ENCODE measurements around the gene OSBPL10.

- TF ChIP-seq POLR2A (IDR thresholded peaks at IDR 0.05), result no peak
- TF ChIP-seq CTCF (IDR thresholded peaks at IDR 0.05), result no peak
Measured at GRCh38 chr3:31629054-31629453, 352.0 kb downstream of the OSBPL10 start.
